A549 (cell line): ENCODE results near the gene TXK.

ENCODE experiments used
- CHD2 ChIP-seq: fragments of 150-350 bp; IDR thresholded peaks from 2 replicates; pipeline ENCODE4 v1.6.1; 2014; ENCODE audit warnings: low read length; ENCODE audit not compliant: partially characterized antibody
- CHD4 ChIP-seq: fragments of 200-600 bp; sonication (generic); IDR thresholded peaks from 2 replicates; pipeline ENCODE4 v1.6.1; 2016; ENCODE audit warnings: antibody characterized with exemption, mild to moderate bottlenecking, borderline replicate concordance
- CTCF ChIP-seq: fragments of >200 bp; sonication (Bioruptor Twin); formaldehyde crosslinking; IDR thresholded peaks from 3 replicates; pipeline ENCODE4 v1.5.1; 2016
- ELK1 ChIP-seq: fragments of 150-350 bp; IDR thresholded peaks from 2 replicates; pipeline ENCODE4 v1.6.1; 2014; ENCODE audit warnings: low read depth, mild to moderate bottlenecking, low read length
- JUN ChIP-seq, 2 experiments: fragments of >200 bp; sonication (Bioruptor Twin); formaldehyde crosslinking; IDR thresholded peaks; 2 replicates in 1 of 2; 3 replicates in 1 of 2; pipeline ENCODE4 v1.6.1; 2016 to 2017
- JUNB ChIP-seq: fragments of >200 bp; sonication (Bioruptor Twin); formaldehyde crosslinking; IDR thresholded peaks from 2 replicates; pipeline ENCODE4 v1.6.1; 2016
- MYC ChIP-seq: IDR thresholded peaks from 2 replicates; pipeline ENCODE4 v1.6.1; 2012; ENCODE audit warnings: mild to moderate bottlenecking, inconsistent platforms, low read length, improper control_type of control experiment, borderline replicate concordance
- PHF8 ChIP-seq: fragments of 200-600 bp; sonication (generic); IDR thresholded peaks from 2 replicates; pipeline ENCODE4 v1.6.1; 2016; ENCODE audit warnings: low read depth, mild to moderate bottlenecking, antibody characterized with exemption, moderate library complexity, borderline replicate concordance
- POLR2A ChIP-seq: IDR thresholded peaks from 2 replicates; pipeline ENCODE4 v1.6.1; 2012; ENCODE audit warnings: mild to moderate bottlenecking, low read length
- RAD21 ChIP-seq, 2 experiments: fragments of >200 bp in 1 of 2; sonication (Bioruptor Twin) in 1 of 2; formaldehyde crosslinking in 1 of 2; IDR thresholded peaks in 1 of 2; conservative IDR thresholded peaks in 1 of 2; 2 replicates in 1 of 2; 3 replicates in 1 of 2; pipeline ENCODE4 v1.6.1; 2012 to 2018; ENCODE audit warnings: inconsistent platforms in 1 of 2
- REST ChIP-seq: fragments of 200-600 bp; sonication (generic); IDR thresholded peaks from 2 replicates; pipeline ENCODE4 v1.6.1; 2016; ENCODE audit warnings: antibody characterized with exemption, mild to moderate bottlenecking, moderate library complexity
- RFX5 ChIP-seq: fragments of 450-650 bp; IDR thresholded peaks from 2 replicates; pipeline ENCODE4 v1.7.1; 2014; ENCODE audit warnings: antibody characterized with exemption, mild to moderate bottlenecking, moderate library complexity
- ZNF302 ChIP-seq: fragments of 250-450 bp; sonication (Bioruptor Pico); IDR thresholded peaks from 2 replicates; pipeline ENCODE4 v1.9.0; 2021; ENCODE audit warnings: inconsistent platforms, mild to moderate bottlenecking, moderate library complexity

- TF ChIP-seq CHD2: no peak
- TF ChIP-seq PHF8: no peak
- no peak for TF ChIP-seq ELK1
- TF ChIP-seq CHD4: no peak
- no peak for TF ChIP-seq JUNB
- TF ChIP-seq RFX5: no peak
- TF ChIP-seq RAD21 (conservative IDR thresholded peaks at IDR 0.05 in 1 of 2, IDR thresholded peaks at IDR 0.05 in 1 of 2): no peak
- TF ChIP-seq POLR2A: no peak
- TF ChIP-seq CTCF: no peak
- no peak for TF ChIP-seq MYC
- TF ChIP-seq ZNF302 (CRISPR knock-in tag): no peak
- no peak for TF ChIP-seq JUN (IDR thresholded peaks at IDR 0.05)
- TF ChIP-seq REST: no peak
Measured at GRCh38 chr4:48119646-48120045, 14.4 kb downstream of the TXK start.
